Mesenteric fat pad (tissue), 1 donor: Measurements from ENCODE around the gene RTN4RL1. TPM values are rescaled to one million over a fixed set of nuclear protein-coding genes. Genes with fewer than 3 reads are reported as not detected.

Experiments
- DNase-seq: peaks from one replicate; pipeline ENCODE4 v3.0.0-alpha.2; 2020; ENCODE audit warnings: low spot score
- total RNA-seq: library from RNA; stranded (reverse); fragmentation: NEBNext Ultra II Directional; extraction: Animal tissue kit (Norgen Biotek cat#: 25700); gene quantifications from one replicate; pipeline ENCODE4 v1.2.1, GENCODE V29; 2021
- donor health status: DM: yes; HTN: yes; CAD: no.

The RTN4RL1 gene
- total RNA-seq, 1 donor from 2014 or later = 11.2 TPM

GRCh38 chr17:2047590-2047989, 22.5 kb upstream of the RTN4RL1 start:
- DNase-seq = no peak

- no peak for DNase-seq
Observed at GRCh38 chr17:2044263-2044894, 19.2 kb upstream of the RTN4RL1 start.

GRCh38 chr17:2043785-2044184, 18.7 kb upstream of the RTN4RL1 start:
- no peak for DNase-seq

- DNase-seq = no peak
Observed at GRCh38 chr17:2042933-2043332, 17.8 kb upstream of the RTN4RL1 start.

GRCh38 chr17:2042390-2042847, 17.3 kb upstream of the RTN4RL1 start:
- DNase-seq = no peak

GRCh38 chr17:2041561-2042389, 16.6 kb upstream of the RTN4RL1 start, which contains the start of gene OVCA2:
TSS of gene OVCA2 (plus strand) at chr17:2042022. CDS start at chr17:2042048, 26 bp downstream.
- peak; percentile 99 for DNase-seq

GRCh38 chr17:2040942-2041560, 15.9 kb upstream of the RTN4RL1 start:
- DNase-seq = no peak

GRCh38 chr17:2040219-2040827, 15.2 kb upstream of the RTN4RL1 start:
- DNase-seq = no peak

GRCh38 chr17:2037155-2037554, 12.0 kb upstream of the RTN4RL1 start:
- no peak for DNase-seq

GRCh38 chr17:2035541-2036488, 10.7 kb upstream of the RTN4RL1 start:
- DNase-seq = no peak

- no peak for DNase-seq
Observed at GRCh38 chr17:2034806-2035540, 9.8 kb upstream of the RTN4RL1 start.

GRCh38 chr17:2034157-2034556, 9.0 kb upstream of the RTN4RL1 start:
- DNase-seq = no peak

GRCh38 chr17:2033153-2033552, 8.0 kb upstream of the RTN4RL1 start:
- DNase-seq = no peak

GRCh38 chr17:2030779-2031163, 5.6 kb upstream of the RTN4RL1 start:
- no peak for DNase-seq

GRCh38 chr17:2029911-2030778, 5.0 kb upstream of the RTN4RL1 start, which contains the start of gene DPH1:
TSS of gene DPH1 (plus strand) at chr17:2030153. CDS start at chr17:2030170, 17 bp downstream.
- DNase-seq = peak; percentile 94

- DNase-seq = no peak
Observed at GRCh38 chr17:2028737-2029136, 3.6 kb upstream of the RTN4RL1 start.

GRCh38 chr17:2028234-2028614, 3.1 kb upstream of the RTN4RL1 start:
- DNase-seq = no peak

- no peak for DNase-seq
Observed at GRCh38 chr17:2027528-2028233, 2.5 kb upstream of the RTN4RL1 start.
